GM21528 (cell line): ENCODE data around the gene DMAP1.
"Not testable (repeated sequence)": the region's sequence is repeated elsewhere in the genome, so short reads cannot be mapped to it uniquely, and the experiment has no call there.

ENCODE experiments used
- ATAC-seq: cut with Tn5 transposase; IDR thresholded peaks from one replicate; pipeline ENCODE4 v1.9.1; 2021; ENCODE audit warnings: mild to moderate bottlenecking, moderate library complexity; ENCODE audit not compliant: unreplicated experiment, low FRiP score

Gene DMAP1

GRCh38 chr1:44213222-44214112, at the start of gene DMAP1:
Gene DMAP1 (plus strand): TSS chr1:44213471. CDS start chr1:44213754, 283 bp downstream.
- ATAC-seq, result peak; percentile 62

- no peak for ATAC-seq
These were observed 44.7 kb upstream of the DMAP1 start for GRCh38 chr1:44168520-44169098.

GRCh38 chr1:44170281-44170823, 42.9 kb upstream of the DMAP1 start:
- ATAC-seq, result no peak

GRCh38 chr1:44174630-44175029, 38.6 kb upstream of the DMAP1 start:
- ATAC-seq, result no peak

- ATAC-seq, result no peak
These were observed 12.9 kb upstream of the DMAP1 start for GRCh38 chr1:44200336-44200735.

GRCh38 chr1:44206545-44206944, 6.7 kb upstream of the DMAP1 start:
- ATAC-seq, result not testable (repeated sequence)

GRCh38 chr1:44208226-44208625, 5.0 kb upstream of the DMAP1 start:
- no peak for ATAC-seq

- no peak for ATAC-seq
These were observed 2.7 kb upstream of the DMAP1 start for GRCh38 chr1:44210595-44210994.

- no peak for ATAC-seq
These were observed 683 bp upstream of the DMAP1 start for GRCh38 chr1:44212355-44213221.

- no peak for ATAC-seq
These were observed 4.6 kb downstream of the DMAP1 start for GRCh38 chr1:44217809-44218410.

- ATAC-seq, result no peak
These were observed 5.4 kb downstream of the DMAP1 start for GRCh38 chr1:44218503-44219300.

- ATAC-seq, result no peak
These were observed 6.0 kb downstream of the DMAP1 start for GRCh38 chr1:44219301-44219626.

- no peak for ATAC-seq
These were observed 6.9 kb downstream of the DMAP1 start for GRCh38 chr1:44220001-44220751.

- ATAC-seq, result no peak
These were observed 7.5 kb downstream of the DMAP1 start for GRCh38 chr1:44220755-44221154.

- ATAC-seq, result no peak
These were observed 8.5 kb downstream of the DMAP1 start for GRCh38 chr1:44221769-44222168.

- ATAC-seq, result no peak
These were observed 9.3 kb downstream of the DMAP1 start for GRCh38 chr1:44222397-44223186.

- ATAC-seq, result no peak
These were observed 9.9 kb downstream of the DMAP1 start for GRCh38 chr1:44223187-44223610.

- no peak for ATAC-seq
These were observed 12.5 kb downstream of the DMAP1 start for GRCh38 chr1:44225761-44226160.
